ENCODE measurements around the gene DZIP1L. TPM values are rescaled to one million over a fixed set of nuclear protein-coding genes. Genes with fewer than 3 reads are reported as not detected.

Gene DZIP1L
- total and polyA plus RNA-seq, 2 experiments from 2014 or later, result 10.6 to 19.5 TPM

DNA sequence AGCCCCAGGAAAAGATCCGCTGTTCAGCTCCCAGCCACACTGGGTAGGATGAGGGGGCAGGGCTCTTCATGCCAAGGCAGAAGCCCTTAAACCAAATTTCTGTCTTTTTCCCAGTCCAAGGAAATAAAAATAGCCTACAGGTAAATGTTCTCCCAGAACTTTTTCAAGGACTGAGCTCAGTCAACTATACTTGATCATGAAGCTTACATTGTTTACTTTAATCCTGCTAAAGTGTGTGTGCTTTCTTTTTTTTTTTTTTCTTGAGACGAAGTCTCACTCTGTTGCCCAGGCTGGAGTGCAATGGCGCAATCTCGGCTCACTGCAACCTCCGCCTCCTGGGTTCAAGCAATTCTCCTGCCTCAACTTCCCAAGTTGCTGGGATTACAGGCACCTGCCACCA lies 87.6 kb downstream of the DZIP1L start:
- Histone ChIP-seq H3K27me3 (ENCODE audit: insufficient read depth) (no peaks in the 10 kb centered on the region), H3K4me1 (ENCODE audit: insufficient read depth) (no peaks in the 10 kb centered on the region), H2AFZ (no peak overlapping the region), H4K20me1 (replicated peaks; ENCODE audit: insufficient read depth) (no peaks in the 10 kb centered on the region), H3K27ac (ENCODE audit: low read depth) (no peak overlapping the region), H3K4me3 (no peak overlapping the region), H3K36me3 (ENCODE audit: insufficient read depth) (no peaks in the 10 kb centered on the region), H3K79me2 (replicated peaks; ENCODE audit: insufficient read depth) (no peaks in the 10 kb centered on the region), H3K4me2 (no peak overlapping the region), H3F3A (replicated peaks; ENCODE audit: low read depth) (no peaks in the 10 kb centered on the region), H3K9me2 (ENCODE audit: insufficient read depth) (no peaks in the 10 kb centered on the region)
- no peak overlapping the region for H3K27ac Mint-ChIP-seq
- peaks cover 2% of the 10 kb centered on the region for H3K27me3 Mint-ChIP-seq (ENCODE audit: insufficient read depth, low read depth, poor library complexity)
- no peak overlapping the region for H3K4me3 Mint-ChIP-seq
- DNase-seq (ENCODE audit: low spot score) (no peak), ATAC-seq (no peak)
- H3K4me1 Mint-ChIP-seq, result no peaks in the 10 kb centered on the region
- H3K36me3 Mint-ChIP-seq (ENCODE audit: low read depth), result no peaks in the 10 kb centered on the region
- TF ChIP-seq JUNB (IDR thresholded peaks at IDR 0.05; ENCODE audit: unreplicated experiment) (no peak), POLR2AphosphoS5 (IDR thresholded peaks at IDR 0.05; ENCODE audit: low read depth) (no peak), EZH2 (IDR thresholded peaks at IDR 0.05; ENCODE audit: low read depth, unreplicated experiment) (no peak), STAT1 (IDR thresholded peaks at IDR 0.05; ENCODE audit: unreplicated experiment) (no peak), ZNF114 (CRISPR knock-in tag; IDR thresholded peaks at IDR 0.05) (no peak), CREB1 (CRISPR knock-in tag; IDR thresholded peaks at IDR 0.05; ENCODE audit: low read depth) (no peak)
- TF ChIP-seq, protein P1, sequence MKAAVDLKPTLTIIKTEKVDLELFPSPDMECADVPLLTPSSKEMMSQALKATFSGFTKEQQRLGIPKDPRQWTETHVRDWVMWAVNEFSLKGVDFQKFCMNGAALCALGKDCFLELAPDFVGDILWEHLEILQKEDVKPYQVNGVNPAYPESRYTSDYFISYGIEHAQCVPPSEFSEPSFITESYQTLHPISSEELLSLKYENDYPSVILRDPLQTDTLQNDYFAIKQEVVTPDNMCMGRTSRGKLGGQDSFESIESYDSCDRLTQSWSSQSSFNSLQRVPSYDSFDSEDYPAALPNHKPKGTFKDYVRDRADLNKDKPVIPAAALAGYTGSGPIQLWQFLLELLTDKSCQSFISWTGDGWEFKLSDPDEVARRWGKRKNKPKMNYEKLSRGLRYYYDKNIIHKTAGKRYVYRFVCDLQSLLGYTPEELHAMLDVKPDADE (IDR thresholded peaks at IDR 0.05), result no peak
- TF ChIP-seq, protein P2, sequence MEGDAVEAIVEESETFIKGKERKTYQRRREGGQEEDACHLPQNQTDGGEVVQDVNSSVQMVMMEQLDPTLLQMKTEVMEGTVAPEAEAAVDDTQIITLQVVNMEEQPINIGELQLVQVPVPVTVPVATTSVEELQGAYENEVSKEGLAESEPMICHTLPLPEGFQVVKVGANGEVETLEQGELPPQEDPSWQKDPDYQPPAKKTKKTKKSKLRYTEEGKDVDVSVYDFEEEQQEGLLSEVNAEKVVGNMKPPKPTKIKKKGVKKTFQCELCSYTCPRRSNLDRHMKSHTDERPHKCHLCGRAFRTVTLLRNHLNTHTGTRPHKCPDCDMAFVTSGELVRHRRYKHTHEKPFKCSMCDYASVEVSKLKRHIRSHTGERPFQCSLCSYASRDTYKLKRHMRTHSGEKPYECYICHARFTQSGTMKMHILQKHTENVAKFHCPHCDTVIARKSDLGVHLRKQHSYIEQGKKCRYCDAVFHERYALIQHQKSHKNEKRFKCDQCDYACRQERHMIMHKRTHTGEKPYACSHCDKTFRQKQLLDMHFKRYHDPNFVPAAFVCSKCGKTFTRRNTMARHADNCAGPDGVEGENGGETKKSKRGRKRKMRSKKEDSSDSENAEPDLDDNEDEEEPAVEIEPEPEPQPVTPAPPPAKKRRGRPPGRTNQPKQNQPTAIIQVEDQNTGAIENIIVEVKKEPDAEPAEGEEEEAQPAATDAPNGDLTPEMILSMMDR (conservative IDR thresholded peaks at IDR 0.05; ENCODE audit: low read depth in 2 of 2), result no peak
- TF ChIP-seq, protein P3, sequence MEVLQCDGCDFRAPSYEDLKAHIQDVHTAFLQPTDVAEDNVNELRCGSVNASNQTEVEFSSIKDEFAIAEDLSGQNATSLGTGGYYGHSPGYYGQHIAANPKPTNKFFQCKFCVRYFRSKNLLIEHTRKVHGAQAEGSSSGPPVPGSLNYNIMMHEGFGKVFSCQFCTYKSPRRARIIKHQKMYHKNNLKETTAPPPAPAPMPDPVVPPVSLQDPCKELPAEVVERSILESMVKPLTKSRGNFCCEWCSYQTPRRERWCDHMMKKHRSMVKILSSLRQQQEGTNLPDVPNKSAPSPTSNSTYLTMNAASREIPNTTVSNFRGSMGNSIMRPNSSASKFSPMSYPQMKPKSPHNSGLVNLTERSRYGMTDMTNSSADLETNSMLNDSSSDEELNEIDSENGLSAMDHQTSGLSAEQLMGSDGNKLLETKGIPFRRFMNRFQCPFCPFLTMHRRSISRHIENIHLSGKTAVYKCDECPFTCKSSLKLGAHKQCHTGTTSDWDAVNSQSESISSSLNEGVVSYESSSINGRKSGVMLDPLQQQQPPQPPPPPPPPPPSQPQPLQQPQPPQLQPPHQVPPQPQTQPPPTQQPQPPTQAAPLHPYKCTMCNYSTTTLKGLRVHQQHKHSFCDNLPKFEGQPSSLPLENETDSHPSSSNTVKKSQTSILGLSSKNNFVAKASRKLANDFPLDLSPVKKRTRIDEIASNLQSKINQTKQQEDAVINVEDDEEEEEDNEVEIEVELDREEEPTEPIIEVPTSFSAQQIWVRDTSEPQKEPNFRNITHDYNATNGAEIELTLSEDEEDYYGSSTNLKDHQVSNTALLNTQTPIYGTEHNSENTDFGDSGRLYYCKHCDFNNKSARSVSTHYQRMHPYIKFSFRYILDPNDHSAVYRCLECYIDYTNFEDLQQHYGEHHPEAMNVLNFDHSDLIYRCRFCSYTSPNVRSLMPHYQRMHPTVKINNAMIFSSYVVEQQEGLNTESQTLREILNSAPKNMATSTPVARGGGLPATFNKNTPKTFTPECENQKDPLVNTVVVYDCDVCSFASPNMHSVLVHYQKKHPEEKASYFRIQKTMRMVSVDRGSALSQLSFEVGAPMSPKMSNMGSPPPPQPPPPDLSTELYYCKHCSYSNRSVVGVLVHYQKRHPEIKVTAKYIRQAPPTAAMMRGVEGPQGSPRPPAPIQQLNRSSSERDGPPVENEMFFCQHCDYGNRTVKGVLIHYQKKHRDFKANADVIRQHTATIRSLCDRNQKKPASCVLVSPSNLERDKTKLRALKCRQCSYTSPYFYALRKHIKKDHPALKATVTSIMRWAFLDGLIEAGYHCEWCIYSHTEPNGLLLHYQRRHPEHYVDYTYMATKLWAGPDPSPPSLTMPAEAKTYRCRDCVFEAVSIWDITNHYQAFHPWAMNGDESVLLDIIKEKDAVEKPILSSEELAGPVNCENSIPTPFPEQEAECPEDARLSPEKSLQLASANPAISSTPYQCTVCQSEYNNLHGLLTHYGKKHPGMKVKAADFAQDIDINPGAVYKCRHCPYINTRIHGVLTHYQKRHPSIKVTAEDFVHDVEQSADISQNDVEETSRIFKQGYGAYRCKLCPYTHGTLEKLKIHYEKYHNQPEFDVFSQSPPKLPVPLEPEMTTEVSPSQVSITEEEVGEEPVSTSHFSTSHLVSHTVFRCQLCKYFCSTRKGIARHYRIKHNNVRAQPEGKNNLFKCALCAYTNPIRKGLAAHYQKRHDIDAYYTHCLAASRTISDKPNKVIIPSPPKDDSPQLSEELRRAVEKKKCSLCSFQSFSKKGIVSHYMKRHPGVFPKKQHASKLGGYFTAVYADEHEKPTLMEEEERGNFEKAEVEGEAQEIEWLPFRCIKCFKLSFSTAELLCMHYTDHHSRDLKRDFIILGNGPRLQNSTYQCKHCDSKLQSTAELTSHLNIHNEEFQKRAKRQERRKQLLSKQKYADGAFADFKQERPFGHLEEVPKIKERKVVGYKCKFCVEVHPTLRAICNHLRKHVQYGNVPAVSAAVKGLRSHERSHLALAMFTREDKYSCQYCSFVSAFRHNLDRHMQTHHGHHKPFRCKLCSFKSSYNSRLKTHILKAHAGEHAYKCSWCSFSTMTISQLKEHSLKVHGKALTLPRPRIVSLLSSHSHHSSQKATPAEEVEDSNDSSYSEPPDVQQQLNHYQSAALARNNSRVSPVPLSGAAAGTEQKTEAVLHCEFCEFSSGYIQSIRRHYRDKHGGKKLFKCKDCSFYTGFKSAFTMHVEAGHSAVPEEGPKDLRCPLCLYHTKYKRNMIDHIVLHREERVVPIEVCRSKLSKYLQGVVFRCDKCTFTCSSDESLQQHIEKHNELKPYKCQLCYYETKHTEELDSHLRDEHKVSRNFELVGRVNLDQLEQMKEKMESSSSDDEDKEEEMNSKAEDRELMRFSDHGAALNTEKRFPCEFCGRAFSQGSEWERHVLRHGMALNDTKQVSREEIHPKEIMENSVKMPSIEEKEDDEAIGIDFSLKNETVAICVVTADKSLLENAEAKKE (CRISPR knock-in tag; IDR thresholded peaks at IDR 0.05), result no peak
- no peaks in the 10 kb centered on the region for H3K9me3 Mint-ChIP-seq

Data from GM23338 (cell line).